Renal pelvis (tissue), 4 donors: ENCODE data around the gene NFYC. TPM values are rescaled to one million over a fixed set of nuclear protein-coding genes. Genes with fewer than 3 reads are reported as not detected.

ENCODE experiments used
- DNase-seq: peaks from one replicate; pipeline ENCODE4 v3.0.0-alpha.2; 2013
- polyA plus RNA-seq, 3 donors: library from polyadenylated mRNA; unstranded; fragments of 120-200 nt; gene quantifications; one replicate each; pipeline ENCODE4 v1.2.1, GENCODE V29; 2013; ENCODE audit not compliant: insufficient read length in 3 of 3

The NFYC gene
- polyA plus RNA-seq, 3 donors: 95.0 to 121 (median 116) TPM

DNA sequence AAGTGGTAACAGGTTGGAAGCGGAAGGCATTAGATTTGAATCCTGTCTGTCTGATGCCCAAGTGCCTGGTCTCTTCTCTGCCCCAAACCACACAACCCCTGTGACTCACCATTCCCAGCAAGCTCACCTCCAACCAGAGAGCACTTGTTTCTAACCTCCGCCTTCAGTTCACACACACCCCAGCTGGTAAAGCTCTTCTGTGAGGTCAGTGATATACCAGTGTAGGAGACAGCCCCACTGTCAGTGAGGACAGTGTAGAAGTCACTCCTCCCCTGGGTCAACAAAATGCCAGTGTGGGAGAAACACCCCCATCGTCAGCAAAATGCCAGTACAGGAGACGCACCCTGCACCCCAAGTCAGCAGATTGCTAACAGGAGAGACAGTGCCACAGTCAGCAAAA, 28.6 kb upstream of the NFYC start:
- no peak for DNase-seq

DNA sequence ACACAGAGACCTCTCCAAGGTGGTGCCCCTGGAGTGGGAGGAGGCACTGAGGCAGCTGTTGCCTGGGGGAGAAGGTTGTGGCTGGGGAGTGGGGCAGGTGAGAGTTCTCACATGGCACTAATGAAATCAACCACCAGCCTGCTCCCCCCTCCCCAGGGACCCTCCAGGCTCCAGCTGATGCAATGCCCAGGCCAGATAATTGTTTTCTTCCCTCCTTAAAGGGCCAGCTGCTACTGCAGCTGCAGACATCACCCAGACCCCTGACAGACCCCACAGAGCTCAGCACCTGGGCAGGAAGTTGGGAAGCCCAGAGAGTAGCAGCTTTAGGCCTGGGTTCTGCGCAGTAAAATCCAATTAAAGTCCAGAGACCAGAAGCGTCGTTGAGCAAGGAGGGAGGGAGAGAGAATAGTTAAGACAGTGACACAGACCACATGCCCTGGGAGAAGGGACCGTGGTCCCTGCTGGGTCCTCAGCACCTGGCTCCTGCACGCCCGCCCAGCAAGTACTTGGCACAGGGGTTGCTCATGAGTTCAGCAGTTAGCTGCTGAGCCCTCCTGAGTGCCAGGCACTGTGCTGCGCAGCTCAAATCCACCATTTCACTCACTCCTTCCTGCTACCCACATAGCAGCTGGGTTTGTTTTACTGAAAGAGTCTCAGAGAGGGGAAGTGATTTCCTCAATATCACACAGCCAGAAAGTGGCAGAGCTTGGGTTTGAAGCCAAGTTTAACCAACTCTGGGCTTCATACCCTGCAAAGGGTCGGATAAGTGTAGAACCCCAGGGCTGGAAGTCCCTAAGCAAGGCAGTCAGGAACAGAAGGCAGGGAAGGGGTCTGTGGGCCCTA, 28.0 kb upstream of the NFYC start:
- no peak for DNase-seq

DNA sequence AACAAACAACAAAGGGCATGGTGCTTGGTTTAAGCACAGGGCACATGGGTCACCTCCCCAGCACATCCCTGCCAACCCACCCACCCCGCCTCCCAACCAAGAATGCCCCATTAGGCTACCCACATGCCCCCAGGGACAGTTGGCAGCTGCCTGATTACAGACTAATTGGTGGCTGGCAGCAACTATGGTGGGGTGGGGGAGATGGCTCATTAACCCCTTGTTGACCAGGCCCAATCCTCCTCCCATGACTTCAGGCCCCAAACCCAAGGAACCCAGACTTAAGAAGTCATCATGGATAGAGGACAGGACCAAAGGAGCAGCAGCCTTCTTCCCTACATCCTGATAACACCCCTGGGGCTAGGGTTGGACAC, 27.4 kb upstream of the NFYC start:
- DNase-seq: no peak

DNA sequence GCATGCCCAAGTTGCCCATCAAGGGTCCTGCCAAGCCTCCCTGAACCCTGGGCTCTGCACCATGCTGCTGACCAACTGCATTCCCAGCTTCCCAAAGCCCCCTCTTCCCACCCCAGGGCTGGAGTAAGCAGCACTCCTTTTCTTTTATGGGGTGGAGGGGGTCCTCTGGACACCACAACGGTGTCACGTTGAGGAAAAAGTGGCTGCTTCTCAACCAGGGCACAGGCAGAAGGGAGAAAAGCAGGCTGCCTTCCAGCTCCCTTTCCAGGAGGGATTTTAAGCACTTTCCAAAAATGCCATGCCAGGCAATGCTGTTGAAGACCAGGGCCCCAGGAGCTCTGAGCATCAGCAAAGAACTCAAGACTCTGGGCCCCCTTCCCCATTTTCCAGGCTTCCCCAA, 26.7 kb upstream of the NFYC start:
- DNase-seq: no peak

DNA sequence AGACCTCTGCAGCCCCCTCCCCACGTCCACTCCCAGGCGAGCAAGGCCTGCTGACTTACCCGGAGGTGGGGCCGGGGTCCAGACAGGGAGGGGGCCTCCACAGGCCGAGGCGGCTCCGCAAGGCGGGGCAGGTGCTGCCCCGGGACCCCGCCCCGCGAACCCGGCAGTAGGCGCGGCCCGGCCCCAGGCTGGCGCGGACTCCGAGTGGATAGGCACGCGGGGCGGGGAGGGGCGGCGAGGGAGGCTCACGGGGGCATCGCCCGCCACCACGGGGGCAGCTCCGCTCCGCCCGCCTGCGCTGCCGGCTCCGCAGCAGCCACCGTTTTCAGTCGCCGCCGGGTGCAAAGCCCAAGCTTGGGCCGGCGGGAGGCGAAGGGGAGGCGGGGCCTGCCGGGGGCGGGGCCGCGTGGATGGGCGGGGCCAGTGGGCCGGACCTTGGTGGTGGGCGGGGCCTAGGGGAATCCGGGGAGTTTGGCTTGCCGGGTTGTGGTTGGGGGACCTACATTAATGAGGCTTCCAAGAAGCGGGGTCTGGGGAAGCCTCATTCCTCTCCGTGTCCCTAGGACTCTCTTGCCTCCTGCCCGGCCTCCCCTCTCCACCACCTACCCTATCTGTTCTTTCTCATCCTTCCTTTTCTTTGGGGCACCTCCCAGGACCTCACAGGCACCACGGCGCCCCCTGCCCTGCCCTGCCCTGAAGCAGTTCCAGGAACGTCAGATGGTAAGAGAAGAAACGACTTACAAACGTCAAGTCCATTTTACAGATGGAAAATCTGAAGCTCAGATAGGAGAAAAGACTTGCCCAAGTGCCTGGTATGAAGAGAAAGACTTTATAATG, 26.0 kb upstream of the NFYC start, which contains the start of gene RIMS3:
RIMS3 (minus strand) TSS at position 348 of the 837 bp plus-strand sequence. CDS start 23,757 bp downstream, outside the sequence.
- DNase-seq: peak; percentile 58

DNA sequence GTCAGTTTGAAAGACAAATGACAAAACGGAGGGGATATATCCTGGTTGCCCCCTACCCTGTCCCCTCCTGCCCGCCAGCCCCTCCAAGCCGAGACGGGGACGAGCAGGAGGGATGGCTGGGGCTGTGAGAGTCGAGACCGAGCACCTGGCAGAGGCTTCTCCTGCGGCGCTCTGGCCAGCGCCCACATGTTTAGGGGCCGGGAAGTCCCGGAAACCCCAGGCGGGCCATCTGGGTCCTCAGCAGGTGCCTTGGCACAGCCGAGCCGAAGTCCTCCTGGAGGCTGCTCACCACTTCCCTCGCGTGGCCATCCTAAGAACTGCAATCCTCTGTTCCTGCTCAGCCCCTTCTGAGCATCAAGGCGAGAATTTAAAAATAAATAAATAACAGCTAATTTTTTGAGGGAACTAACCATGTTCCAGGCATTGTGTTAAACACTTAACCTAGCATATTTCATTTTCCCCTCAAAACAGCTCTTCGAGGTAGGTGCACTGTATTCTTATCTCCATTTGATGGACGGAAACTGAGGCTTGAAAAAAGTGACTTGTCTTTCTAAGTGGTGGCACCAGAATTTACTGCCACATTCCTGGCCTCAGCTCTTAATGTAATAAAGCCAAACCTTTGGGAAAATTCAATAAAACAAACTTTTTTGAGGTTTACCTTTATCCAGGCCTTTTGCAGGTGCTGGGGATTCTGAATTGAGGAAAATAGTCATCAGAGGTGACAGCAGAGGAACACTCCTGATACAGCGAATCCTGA, 22.6 kb upstream of the NFYC start:
- DNase-seq: peak; percentile 48

DNA sequence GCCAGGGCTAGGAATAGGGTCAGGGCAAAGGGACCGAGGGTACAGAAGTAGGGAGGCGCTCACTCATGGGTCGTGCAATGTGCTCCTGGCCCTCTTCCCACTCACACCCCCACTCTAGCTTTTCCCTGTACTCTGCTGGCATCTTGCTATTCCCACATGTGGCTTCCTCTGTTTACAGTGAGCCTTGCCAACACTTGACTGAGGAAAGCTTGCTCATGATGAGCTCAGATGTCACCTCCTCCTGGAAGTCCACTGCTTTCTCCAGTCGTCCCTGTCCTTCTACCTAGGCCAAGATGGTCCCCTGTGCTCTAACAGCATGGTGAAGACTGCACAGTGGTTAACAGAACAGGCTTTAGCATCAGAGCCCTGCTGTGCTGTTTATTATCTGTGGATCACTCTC, 18.1 kb upstream of the NFYC start:
- DNase-seq: no peak

DNA sequence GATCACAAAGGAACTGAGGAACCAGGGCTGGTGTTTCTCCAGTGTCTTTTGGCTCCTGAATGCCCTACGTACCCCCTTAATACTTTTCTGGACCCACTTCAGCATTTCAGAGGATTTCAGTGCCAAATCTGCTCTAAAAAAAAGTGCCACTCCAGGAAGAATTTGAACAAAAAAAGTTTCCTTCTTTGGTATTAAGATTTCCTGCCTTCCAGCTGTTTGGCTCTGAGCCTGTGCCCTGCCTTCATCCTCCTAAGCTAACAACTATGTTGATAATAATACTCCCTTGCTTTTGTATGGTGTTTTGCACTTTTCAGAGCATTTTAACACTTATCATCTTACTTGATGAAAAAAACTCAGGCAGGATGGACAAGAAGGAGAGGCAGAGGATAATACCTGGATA, 15.0 kb upstream of the NFYC start:
- DNase-seq: no peak

DNA sequence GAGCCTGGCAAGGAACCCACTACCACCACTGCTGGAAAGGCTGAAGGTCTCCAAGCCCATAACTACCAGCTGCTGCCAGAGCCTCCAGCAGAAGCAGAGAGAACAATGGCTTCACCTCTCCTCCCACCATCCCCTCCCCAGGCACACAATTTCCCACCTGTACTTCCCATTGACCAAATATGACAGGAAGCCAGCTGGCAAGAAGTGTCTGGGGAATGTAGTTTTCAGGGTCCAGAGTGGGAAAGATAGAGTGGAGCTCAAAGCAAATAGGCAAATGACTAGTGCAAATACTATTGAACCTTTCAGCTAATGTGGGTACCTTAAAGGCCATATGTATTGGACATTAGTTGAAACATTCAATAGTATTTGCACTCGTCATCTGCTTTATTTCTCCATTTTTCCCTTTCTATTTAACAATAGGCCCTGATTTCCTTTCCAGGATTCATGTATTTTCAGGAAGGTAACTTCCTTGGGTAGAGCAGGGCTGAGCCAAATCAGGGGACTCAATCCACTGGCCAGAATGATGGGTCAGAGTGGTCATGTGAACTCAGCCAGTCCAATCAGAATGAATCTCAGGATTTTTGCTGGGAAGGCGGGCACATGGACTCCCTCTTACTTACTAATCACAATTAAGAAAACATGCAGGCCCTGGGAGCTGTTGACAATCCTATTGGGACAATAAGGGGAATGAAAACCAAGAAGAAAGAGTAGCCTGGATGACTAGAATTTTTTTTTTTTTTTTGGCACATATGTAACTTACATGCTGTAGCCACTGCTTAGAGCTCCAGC, 12.1 kb upstream of the NFYC start:
- no peak for DNase-seq

DNA sequence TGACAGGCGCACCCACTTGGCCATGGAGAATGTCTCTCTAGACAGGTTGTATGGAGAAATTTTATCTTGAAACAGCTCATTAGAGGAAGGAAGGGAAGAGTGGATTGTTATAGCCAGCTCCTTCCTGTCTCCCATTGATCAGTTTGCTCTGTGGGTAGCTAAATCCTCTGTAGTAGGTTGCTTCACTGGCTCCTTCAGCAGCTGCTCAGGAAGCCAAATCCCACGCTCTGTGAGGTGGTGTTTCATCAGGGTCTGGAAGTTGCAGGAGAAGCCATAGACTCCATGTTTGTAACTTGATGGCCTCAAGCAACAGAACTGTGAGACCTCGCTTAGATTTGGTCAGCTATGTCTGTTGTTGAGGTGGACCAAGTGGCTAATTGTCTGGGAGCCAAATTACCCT, 6.8 kb upstream of the NFYC start:
- no peak for DNase-seq

DNA sequence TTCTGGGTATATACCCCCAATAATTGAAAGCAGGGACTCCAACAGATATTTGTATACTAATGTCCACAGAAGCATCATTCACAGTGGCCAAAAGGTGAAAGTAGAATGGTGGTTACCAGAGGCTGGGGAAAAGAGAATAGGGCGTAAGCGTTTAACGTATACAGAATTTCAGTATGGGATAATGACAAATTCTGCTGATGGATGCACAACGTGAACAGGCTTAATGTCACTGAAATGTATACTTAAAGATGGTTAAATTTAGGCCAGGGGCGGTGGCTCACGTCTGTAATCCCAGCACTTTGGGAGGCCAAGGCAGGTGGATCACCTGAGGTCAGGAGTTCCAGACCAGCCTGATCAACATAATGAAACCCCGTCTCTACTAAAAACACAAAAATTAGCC, 4.4 kb upstream of the NFYC start:
- no peak for DNase-seq

DNA sequence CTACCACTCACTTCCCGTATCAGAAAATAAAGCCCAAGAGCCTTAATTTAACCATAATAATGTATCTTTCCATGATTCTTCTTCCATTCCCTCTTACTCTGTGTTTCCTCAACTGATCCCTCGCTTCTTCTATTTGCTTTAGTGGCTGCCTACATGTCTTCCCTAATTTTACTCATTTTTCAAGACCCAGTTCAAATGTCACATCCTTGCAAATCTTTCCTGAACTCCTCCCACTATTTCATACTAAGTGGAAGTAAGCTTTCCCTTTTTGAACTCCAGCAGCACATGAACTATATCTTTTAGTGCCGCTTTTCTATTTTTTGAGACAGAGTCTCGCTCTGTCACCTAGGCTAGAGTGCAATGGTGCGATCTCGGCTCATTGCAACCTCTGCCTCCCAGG, 3.8 kb upstream of the NFYC start:
- DNase-seq: no peak

DNA sequence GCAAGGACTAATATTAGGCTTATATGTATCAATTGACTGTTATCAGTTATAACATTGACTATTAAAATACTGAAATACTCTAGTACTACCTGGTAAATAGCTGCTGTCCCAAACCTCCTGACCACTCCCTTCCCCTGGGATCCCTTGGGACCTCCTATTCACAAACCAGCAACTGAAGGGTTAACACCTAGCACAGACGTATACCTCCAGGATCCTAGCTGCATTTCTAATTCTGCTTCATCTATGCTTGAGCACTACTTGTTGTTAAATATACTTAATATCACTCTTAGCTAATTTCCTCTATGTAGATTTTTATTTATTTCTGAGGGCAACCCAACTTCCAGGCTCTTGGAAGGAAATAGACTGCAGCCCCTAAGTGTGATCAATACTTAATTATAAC, 1.8 kb upstream of the NFYC start:
- DNase-seq: no peak

DNA sequence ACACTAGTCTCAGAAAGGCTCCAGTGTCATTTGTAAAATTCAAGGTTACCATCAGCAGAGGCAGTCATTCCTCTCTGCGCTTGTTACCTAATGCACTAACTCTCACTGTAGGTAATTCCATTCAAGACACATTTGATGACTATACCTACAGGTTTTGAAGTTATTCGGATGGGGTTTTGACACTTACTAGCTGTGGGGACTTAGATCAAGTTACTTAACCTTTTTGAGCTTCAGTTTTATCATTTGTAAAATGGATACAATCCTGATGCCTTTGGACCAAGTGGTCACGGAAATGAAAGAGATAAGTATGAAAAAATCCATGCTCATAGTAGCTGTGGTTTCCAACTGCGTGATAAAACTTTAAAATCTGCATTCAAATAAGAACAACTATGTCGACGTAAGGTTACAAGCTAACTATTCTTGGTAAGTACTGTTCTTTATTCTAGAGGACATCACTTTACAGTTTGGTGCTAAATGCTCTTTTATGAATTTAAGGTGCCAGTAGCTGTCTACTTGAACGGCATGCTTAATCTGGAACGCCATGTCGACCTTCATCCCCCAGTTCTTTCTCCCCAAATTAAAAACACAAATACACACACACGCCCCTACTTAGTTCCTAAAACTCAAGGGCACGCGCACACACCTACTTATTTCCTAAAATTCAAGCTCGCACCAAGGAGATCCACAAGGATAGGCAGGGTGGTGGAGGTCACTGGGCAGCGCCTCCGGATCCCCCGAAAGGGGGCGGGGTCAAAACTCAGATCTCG, 550 bp upstream of the NFYC start:
- DNase-seq: no peak

DNA sequence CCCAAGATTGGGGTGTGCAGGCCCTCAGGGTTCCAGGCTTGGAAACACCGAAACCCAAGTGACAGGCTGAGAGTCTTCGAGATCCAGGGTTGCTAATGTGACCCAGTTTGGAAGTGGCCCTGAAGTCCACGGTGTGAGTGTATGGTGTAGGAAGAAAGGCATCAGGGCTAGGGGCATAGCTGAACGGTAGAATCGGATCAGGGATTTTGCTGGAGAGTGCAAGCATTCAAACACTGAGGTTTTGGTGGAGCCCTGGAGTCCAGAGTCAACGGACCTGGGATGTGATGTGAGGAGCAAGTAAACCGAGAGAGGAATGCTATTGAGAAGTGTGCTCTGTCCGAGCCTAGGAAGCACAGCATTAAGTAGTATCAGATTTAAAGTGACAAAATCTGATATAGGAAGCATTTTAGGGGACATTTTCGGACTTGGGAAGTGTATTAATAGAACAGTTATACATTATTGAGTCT, 958 bp downstream of the NFYC start:
- DNase-seq: no peak

DNA sequence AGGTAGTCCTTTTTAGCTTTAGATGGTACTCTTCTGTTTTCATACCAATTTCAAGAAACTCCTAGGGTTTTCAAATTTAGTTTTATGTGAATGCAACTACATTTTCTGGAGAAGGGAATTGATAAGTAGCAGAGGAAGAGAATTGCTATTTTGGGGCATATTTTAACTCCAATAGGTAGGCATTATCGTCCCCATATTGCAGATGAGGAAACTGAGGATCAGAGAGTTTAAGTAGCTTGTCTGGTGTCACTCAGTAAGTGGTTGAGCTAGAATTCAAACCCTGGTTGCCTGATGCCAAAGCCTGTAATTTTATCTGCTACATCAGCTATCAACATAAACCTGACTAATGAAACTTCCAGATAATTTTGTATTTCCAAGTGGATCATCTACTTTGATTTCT, 1.9 kb downstream of the NFYC start:
- no peak for DNase-seq

DNA sequence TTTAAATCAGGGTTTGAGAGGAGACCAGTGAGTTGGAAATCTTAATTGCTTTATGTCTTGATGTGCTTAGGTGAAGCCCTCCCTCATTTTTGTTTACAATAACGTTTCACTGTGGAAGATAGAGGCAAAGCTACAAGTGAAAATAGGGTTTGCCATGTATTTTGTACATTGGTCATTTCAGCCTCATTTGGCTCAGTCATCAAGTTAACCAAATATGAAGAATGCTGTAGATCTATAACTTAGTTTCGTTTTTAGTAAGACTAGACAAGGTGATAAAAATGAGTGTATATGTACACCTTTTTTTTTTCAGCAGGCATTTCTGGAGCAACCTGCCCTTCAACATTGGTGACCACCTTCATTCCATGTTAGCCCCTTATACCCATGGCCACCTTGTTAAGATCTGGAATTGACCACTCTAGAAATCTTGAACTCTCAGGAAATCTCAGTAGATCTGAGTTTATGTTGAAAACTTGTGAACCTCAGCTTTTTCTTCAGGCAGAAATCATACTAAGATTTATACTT, 2.9 kb downstream of the NFYC start:
- DNase-seq: no peak

DNA sequence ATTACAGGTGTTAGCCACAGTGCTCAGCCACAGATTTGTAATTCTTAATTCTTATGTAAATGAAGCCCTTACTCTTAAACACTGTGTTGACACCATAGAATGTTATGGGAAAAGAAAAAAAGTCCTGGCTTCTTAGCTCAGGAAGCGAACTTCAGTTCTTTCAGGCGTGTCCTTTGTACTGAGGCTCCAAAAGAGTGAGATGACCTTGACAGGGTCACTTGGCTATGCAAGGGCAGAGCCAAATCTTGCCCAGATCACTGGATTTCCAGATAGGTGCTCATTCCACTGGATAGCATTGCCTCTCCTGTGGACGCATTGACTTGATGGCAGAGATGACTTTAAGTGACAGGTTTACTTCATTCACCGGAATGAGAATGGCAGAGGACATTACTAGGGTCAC, 4.8 kb downstream of the NFYC start:
- DNase-seq: no peak

DNA sequence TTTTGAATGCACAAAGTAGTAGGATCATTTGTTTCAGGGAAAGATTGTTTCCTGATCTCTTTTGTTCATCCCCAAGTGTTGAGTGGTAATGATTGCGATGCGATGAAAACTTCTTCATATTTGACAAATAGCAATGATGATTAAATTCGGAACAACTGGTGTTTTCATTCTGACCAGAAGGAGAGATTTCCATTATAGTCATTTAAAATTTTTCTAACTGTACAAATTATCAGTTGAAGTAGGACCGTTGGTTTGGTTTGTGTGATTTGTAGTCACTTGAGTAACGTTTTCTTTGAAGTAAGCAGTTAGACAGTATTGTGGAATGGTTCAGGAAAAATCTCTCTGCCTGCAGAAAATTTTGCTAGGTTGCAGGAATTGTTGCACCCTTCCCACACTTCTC, 5.9 kb downstream of the NFYC start:
- DNase-seq: no peak

DNA sequence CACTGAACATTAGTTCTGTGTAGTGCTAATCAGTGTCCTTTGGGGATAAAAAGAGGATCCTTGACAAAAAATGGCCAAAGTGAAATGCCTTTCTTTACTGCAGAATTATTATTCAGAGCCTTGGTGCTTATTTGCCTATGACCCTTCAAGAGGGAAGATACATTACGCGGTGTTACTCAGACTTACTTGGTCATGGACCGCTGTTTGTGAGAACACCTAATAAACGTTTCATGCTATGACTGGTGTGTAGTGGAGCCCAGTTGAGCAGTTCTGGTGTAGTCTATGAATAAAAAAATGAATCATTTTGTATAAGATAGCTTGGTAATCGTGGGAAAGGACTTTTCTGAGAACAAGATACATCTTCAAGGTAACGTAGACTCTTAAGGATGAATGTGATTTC, 8.3 kb downstream of the NFYC start:
- no peak for DNase-seq

DNA sequence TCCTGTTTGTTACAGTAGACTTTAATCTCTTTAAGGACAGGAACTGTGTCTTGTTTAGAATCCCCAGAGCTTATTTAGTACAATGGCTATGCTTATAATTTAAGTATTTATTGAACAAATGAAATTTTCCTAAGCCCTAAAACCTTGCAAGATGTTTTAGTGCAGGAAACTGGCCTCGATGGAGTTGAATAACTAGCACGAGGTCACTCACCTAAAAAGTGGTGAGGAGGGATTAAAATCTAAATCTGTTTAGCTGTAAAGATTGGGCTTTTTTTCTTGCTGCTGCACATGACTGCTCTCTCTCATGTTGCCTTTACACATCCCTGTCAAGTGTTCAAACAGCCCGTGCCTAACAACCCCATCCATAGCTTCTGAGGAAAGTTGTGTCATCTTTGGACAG, 10.2 kb downstream of the NFYC start:
- no peak for DNase-seq
